ENCODE results near the gene HOXA10. TPM values are rescaled to one million over a fixed set of nuclear protein-coding genes. Genes with fewer than 3 reads are reported as not detected.

The HOXA10 gene
- total RNA-seq, 1 donor from 2014 or later = not detected

DNA sequence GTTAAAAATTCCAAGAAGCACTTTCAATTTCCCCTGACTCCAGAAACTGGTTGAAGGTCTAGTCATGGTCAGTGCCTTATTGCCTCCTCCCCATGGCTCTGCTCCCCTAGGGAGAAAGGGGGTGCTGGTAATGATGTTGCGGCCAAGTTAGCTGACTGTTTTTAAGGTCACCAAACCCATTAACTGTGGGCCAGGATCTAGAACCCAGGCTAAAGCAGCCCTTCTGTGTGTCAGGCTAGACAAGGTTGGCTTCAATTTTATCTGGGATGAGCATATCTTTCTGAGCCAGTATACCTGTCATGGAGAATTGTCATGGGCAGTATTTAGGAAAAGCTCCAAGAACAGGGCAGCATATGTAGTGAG lies 36.9 kb upstream of the HOXA10 start:
- Histone ChIP-seq H3K4me1 (peaks cover 20% of the 10 kb centered on the region), H3K4me3 (no peak overlapping the region), H3K27me3 (ENCODE audit: low read depth) (peaks cover 100% of the 10 kb centered on the region), H3K9me3 (replicated peaks) (no peaks in the 10 kb centered on the region), H3K36me3 (no peaks in the 10 kb centered on the region), H3K27ac (replicated peaks) (no peak overlapping the region)
- TF ChIP-seq, protein P1, sequence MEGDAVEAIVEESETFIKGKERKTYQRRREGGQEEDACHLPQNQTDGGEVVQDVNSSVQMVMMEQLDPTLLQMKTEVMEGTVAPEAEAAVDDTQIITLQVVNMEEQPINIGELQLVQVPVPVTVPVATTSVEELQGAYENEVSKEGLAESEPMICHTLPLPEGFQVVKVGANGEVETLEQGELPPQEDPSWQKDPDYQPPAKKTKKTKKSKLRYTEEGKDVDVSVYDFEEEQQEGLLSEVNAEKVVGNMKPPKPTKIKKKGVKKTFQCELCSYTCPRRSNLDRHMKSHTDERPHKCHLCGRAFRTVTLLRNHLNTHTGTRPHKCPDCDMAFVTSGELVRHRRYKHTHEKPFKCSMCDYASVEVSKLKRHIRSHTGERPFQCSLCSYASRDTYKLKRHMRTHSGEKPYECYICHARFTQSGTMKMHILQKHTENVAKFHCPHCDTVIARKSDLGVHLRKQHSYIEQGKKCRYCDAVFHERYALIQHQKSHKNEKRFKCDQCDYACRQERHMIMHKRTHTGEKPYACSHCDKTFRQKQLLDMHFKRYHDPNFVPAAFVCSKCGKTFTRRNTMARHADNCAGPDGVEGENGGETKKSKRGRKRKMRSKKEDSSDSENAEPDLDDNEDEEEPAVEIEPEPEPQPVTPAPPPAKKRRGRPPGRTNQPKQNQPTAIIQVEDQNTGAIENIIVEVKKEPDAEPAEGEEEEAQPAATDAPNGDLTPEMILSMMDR (IDR thresholded peaks at IDR 0.05; ENCODE audit: borderline replicate concordance) = no peak
- intact Hi-C loops (cut with micrococcal nuclease) = no loop called here
- no peak for DNase-seq

DNA sequence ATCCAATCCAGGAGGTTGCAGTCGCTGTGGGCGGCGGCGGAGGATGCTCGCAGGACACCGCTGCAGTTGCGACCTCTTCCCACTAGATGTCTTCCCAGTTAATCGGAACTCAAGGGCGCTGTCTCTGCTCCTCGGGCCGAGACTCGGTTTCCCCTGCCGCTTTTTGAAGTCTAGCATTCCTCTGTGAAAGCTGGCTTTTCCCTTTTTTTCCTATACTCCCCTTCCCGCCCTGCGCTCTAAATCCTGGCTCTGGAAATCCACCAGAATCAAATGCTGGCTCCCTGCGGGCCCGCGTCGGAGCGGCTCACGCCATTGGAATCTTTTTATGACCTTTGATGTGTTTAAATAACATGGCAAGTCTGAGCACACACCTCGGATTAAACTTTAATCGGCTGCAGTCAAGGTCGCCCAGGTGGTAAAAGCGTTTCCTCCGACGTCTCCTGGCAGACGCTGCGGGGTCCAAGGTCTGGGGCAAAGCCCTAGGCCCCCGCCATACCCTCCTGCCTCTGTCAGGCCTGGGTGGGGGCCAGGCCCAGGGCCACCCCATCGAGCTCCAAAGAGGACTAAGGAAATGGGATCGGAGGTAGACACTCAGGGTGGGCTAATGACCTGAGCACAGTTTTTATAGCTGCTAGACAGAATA lies 36.4 kb upstream of the HOXA10 start:
- Histone ChIP-seq H3K4me1 (peaks cover 20% of the 10 kb centered on the region), H3K27ac (replicated peaks) (no peak overlapping the region), H3K36me3 (no peaks in the 10 kb centered on the region), H3K4me3 (peak overlapping the region; percentile 51), H3K9me3 (replicated peaks) (no peaks in the 10 kb centered on the region), H3K27me3 (ENCODE audit: low read depth) (peaks cover 100% of the 10 kb centered on the region)
- no peak for DNase-seq
- TF ChIP-seq, protein P1 (IDR thresholded peaks at IDR 0.05; ENCODE audit: borderline replicate concordance) = peak; percentile 85
- intact Hi-C loops (cut with micrococcal nuclease) = no loop called here

DNA sequence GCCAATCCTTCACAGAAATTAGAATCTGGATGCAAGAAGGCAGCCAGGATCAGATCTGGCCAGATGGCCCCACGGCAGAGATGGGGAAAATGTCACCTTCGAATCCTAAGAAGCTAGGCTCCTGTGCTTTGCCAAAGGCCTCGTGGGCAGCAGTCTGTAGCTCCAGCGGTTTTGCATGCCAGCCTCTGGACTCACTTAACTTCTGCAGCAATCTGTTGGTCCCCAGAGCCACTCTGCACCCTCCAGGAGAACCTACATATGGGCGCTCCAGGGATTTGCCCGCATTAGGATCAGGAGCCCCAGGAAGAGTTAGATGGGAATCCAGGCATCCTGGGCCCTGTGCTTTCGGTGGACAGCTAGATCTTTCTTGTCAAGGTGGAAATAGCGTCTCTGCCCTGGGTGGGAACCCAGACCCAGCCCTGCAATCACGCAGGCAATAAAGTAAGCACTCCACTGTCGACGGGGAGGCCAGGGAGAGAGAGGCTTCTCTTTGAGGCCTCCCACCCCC lies 35.9 kb upstream of the HOXA10 start:
- TF ChIP-seq, protein P1 (IDR thresholded peaks at IDR 0.05; ENCODE audit: borderline replicate concordance) = no peak
- Histone ChIP-seq H3K4me3 (no peak overlapping the region), H3K9me3 (replicated peaks) (no peaks in the 10 kb centered on the region), H3K4me1 (peaks cover 26% of the 10 kb centered on the region), H3K27me3 (ENCODE audit: low read depth) (peaks cover 100% of the 10 kb centered on the region), H3K36me3 (no peaks in the 10 kb centered on the region), H3K27ac (replicated peaks) (no peak overlapping the region)
- no peak for DNase-seq
- intact Hi-C loops (cut with micrococcal nuclease) = no loop called here

DNA sequence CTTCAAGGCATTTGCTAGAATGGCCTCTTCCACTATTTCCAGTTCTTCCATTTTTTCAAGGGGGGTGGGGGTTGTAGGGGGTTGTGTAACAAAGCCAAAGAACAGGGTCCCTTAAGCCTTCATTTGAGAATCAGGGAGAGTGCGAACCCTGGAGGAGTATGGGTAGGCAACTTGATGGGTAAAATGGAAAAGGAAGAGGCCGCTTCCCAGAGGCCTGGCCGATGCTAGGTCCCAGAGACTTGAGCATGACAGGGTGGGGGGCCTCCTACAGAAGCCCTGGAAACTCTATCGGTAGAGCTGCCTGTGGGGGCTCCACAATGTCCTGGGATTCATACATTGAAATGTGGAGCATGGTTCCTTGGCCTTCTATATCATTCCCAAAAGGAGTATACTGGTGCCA lies 34.9 kb upstream of the HOXA10 start:
- no peak overlapping the region for H3K27ac ChIP-seq (replicated peaks)
- intact Hi-C loops (cut with micrococcal nuclease) = no loop called here
- DNase-seq = no peak
- no peaks in the 10 kb centered on the region for H3K36me3 ChIP-seq
- no peak overlapping the region for H3K4me3 ChIP-seq
- no peaks in the 10 kb centered on the region for H3K9me3 ChIP-seq (replicated peaks)
- TF ChIP-seq, protein P1 (IDR thresholded peaks at IDR 0.05; ENCODE audit: borderline replicate concordance) = no peak
- H3K4me1 ChIP-seq = peaks cover 32% of the 10 kb centered on the region
- peaks cover 100% of the 10 kb centered on the region for H3K27me3 ChIP-seq (ENCODE audit: low read depth)

DNA sequence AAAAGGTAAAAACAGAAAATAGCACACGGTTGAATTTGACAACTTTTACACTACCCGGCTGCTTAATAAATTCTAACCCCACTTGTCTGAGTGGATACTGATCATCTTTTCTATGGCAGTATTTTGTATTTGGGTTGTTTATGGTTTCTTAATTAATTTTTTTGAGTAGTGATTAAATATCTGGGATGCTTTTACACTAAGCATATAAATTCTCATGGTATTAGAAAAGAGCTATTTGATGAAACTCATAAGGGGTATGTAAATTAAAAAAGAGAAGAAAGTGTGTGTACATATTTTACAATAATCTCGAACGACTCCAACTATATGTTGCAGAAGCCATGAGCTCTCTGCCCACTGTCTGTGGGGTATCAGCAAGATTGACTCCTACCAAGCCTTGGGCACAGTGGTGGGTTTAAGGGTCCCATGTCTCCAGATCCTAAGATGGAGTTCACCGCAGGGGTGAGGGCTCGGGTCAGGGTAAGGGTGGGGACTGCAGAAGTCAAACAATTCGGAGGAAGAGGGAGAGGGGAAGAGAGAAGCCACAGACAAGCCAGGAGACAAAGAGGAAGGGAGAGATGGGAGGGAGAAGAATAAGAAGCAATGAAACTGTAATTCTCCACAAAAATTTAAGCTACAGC lies 33.3 kb upstream of the HOXA10 start:
- intact Hi-C loops (cut with micrococcal nuclease) = no loop called here
- Histone ChIP-seq H3K36me3 (no peaks in the 10 kb centered on the region), H3K4me3 (no peak overlapping the region), H3K9me3 (replicated peaks) (no peaks in the 10 kb centered on the region), H3K4me1 (peaks cover 18% of the 10 kb centered on the region), H3K27me3 (ENCODE audit: low read depth) (peaks cover 100% of the 10 kb centered on the region), H3K27ac (replicated peaks) (no peak overlapping the region)
- TF ChIP-seq, protein P1 (IDR thresholded peaks at IDR 0.05; ENCODE audit: borderline replicate concordance) = no peak
- no peak for DNase-seq
